Esophagus squamous epithelium (tissue), 4 donors: ENCODE results near the gene CDC25C.

Experiments
- CTCF ChIP-seq, 6 experiments: fragments of 450-650 bp in 4 of 6; fragments of 200-600 bp in 2 of 6; sonication (generic) in 2 of 6; IDR thresholded peaks; one replicate each; pipeline ENCODE4 v1.5.1; 2016 to 2019; ENCODE audit warnings: antibody characterized with exemption in 6 of 6, mild to moderate bottlenecking in 4 of 6, moderate library complexity in 4 of 6
- POLR2A ChIP-seq, 4 donors: fragments of 450-650 bp; IDR thresholded peaks; one replicate each; pipeline ENCODE4 v1.6.1; 2017; ENCODE audit warnings: antibody characterized with exemption in 4 of 4, mild to moderate bottlenecking in 4 of 4, moderate library complexity in 3 of 4

GRCh38 chr5:138316355-138316754 lies 15.2 kb downstream of the CDC25C start:
- no peak for TF ChIP-seq CTCF (IDR thresholded peaks at IDR 0.05)
- no peak for TF ChIP-seq POLR2A (IDR thresholded peaks at IDR 0.05)
